HepG2 (cell line): Measurements from ENCODE around the gene HOMEZ. TPM values are rescaled to one million over a fixed set of nuclear protein-coding genes. Genes with fewer than 3 reads are reported as not detected.
A peak's percentile ranks its signal among the peaks of the same experiment; 100 is the strongest.

Experiments
- ARNTL ChIP-seq: sonication (generic); formaldehyde crosslinking; IDR thresholded peaks from 2 replicates; pipeline ENCODE4 v1.4.0; 2020; ENCODE audit warnings: mild to moderate bottlenecking, missing genetic modification reagents
- BATF2 ChIP-seq: sonication (generic); formaldehyde crosslinking; IDR thresholded peaks from 2 replicates; pipeline ENCODE4 v1.8.0; 2022; ENCODE audit warnings: mild to moderate bottlenecking, missing genetic modification reagents, moderate library complexity
- CHD4 ChIP-seq: fragments of 200-600 bp; sonication (generic); IDR thresholded peaks from 2 replicates; pipeline ENCODE4 v1.7.0; 2017; ENCODE audit warnings: mild to moderate bottlenecking, low read length, borderline replicate concordance
- DBP ChIP-seq: sonication (generic); formaldehyde crosslinking; IDR thresholded peaks from 2 replicates; pipeline ENCODE4 v1.4.0; 2020; ENCODE audit warnings: missing genetic modification reagents; ENCODE audit errors: not compliant biosample characterization
- IRF2 ChIP-seq: IDR thresholded peaks from 2 replicates; pipeline ENCODE4 v1.6.1; 2018; ENCODE audit warnings: missing genetic modification reagents, missing compliant biosample characterization
- ISL2 ChIP-seq: sonication (generic); formaldehyde crosslinking; IDR thresholded peaks from 2 replicates; pipeline ENCODE4 v1.5.0; 2020; ENCODE audit warnings: missing genetic modification reagents
- JUNB ChIP-seq: sonication (generic); formaldehyde crosslinking; IDR thresholded peaks from 2 replicates; pipeline ENCODE4 v1.8.0; 2022; ENCODE audit warnings: missing genetic modification reagents, mild to moderate bottlenecking, borderline replicate concordance
- POLR2AphosphoS5 ChIP-seq: IDR thresholded peaks from 2 replicates; pipeline ENCODE4 v1.6.1; 2012; ENCODE audit warnings: low read depth, low read length
- SMARCE1 ChIP-seq: fragments of 450-650 bp; IDR thresholded peaks from 2 replicates; pipeline ENCODE4 v1.6.1; 2017; ENCODE audit warnings: borderline replicate concordance
- SMC3 ChIP-seq: IDR thresholded peaks from 2 replicates; pipeline ENCODE4 v1.6.1; 2011; ENCODE audit warnings: low read length, improper control_type of control experiment
- ZFP36L2 ChIP-seq: sonication (generic); formaldehyde crosslinking; IDR thresholded peaks from 2 replicates; pipeline ENCODE4 v1.4.0; 2020; ENCODE audit warnings: missing genetic modification reagents
- ZNF550 ChIP-seq: sonication (generic); formaldehyde crosslinking; IDR thresholded peaks from 2 replicates; pipeline ENCODE4 v1.4.0; 2020; ENCODE audit warnings: mild to moderate bottlenecking, missing genetic modification reagents, borderline replicate concordance
- ZNF619 ChIP-seq: sonication (generic); formaldehyde crosslinking; IDR thresholded peaks from 2 replicates; pipeline ENCODE4 v1.4.0; 2020; ENCODE audit warnings: mild to moderate bottlenecking, missing genetic modification reagents
- ZNF724P ChIP-seq: sonication (generic); formaldehyde crosslinking; IDR thresholded peaks from 2 replicates; pipeline ENCODE4 v1.8.0; 2022; ENCODE audit warnings: missing genetic modification reagents, borderline replicate concordance
- ZNF766 ChIP-seq: sonication (generic); formaldehyde crosslinking; IDR thresholded peaks from 2 replicates; pipeline ENCODE4 v1.5.0; 2020; ENCODE audit warnings: missing genetic modification reagents, borderline replicate concordance
- ZNF792 ChIP-seq: IDR thresholded peaks from 2 replicates; pipeline ENCODE4 v1.6.1; 2016
- ZSCAN25 ChIP-seq: sonication (generic); formaldehyde crosslinking; IDR thresholded peaks from 2 replicates; pipeline ENCODE4 v1.8.0; 2022; ENCODE audit warnings: mild to moderate bottlenecking, missing genetic modification reagents
- polyA plus RNA-seq, 8 experiments: library from polyadenylated mRNA; depleted of rRNA in 3 of 8; stranded (reverse) in 7 of 8; unstranded in 1 of 8; fragments of >200 nt; fragmentation: Illumina TruSeq in 4 of 8; extraction: Trizol in 4 of 8; gene quantifications; 2 replicates each; pipeline versions ENCODE4 v1.2.1 to v1.2.3, GENCODE V29; 2011 to 2016; ENCODE audit warnings: low read depth in 4 of 8, missing spikeins in 1 of 8, mixed read lengths in 1 of 8; ENCODE audit not compliant: insufficient read depth in 1 of 8
- total RNA-seq, 5 experiments: library from RNA; depleted of rRNA; stranded (reverse); fragments of >200 nt; fragmentation: Illumina TruSeq; extraction: Trizol; gene quantifications; 2 replicates each; pipeline ENCODE4 v1.2.3, GENCODE V29; 2016; ENCODE audit warnings: low read depth in 1 of 5
- TF ChIP-seq, protein P1 (sequence below): sonication (generic); formaldehyde crosslinking; IDR thresholded peaks from 2 replicates; pipeline ENCODE4 v1.5.0; 2020; ENCODE audit warnings: mild to moderate bottlenecking, missing genetic modification reagents
- TF ChIP-seq, protein P2 (sequence below): sonication (generic); formaldehyde crosslinking; IDR thresholded peaks from 2 replicates; pipeline ENCODE4 v1.4.0; 2020; ENCODE audit warnings: missing genetic modification reagents
- TF ChIP-seq, protein P3 (sequence below): IDR thresholded peaks from 2 replicates; pipeline ENCODE4 v1.4.0; 2020; ENCODE audit warnings: mild to moderate bottlenecking, missing genetic modification reagents

HOMEZ gene
- total and polyA plus RNA-seq, 2 of the 13 experiments (the other 11 are each of a cell fraction or from before 2014, with no cell fraction given) = 14.5 to 31.8 TPM

DNA sequence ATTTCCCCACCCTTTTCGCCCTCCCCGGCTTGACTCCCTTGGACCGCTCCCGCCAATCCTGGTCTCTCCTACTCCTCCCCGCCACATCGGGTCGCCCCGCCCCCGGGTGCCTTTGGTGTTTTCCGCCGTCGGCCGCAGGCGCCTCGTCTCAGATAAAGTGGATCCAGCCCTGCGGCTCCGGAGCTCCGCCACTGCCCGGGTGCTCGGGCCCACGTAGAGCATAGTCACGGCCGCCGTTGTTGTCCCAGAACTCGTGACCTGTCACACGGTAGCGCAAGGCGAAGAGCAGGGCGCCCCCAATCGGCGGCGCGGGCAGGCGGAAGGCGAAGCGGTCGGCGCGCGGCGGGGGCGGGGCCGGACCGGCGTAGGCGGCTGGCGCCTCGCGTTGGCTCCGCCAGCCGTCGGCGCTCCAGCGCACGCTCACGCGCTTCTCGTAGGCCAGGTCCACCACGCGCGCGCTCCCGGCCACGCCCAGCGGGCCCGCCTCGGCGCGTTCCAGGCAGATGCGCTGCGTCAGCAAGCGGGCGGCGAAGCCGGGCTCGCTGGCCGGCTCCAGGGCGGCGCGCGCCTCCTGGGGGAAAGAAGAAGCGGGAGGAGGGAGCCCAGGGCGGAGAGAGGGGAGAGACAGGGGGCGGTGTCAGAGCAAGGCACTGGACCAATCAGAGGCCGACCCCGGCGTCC, 15.5 kb upstream of the HOMEZ start (continued):
- TF ChIP-seq, protein P1, sequence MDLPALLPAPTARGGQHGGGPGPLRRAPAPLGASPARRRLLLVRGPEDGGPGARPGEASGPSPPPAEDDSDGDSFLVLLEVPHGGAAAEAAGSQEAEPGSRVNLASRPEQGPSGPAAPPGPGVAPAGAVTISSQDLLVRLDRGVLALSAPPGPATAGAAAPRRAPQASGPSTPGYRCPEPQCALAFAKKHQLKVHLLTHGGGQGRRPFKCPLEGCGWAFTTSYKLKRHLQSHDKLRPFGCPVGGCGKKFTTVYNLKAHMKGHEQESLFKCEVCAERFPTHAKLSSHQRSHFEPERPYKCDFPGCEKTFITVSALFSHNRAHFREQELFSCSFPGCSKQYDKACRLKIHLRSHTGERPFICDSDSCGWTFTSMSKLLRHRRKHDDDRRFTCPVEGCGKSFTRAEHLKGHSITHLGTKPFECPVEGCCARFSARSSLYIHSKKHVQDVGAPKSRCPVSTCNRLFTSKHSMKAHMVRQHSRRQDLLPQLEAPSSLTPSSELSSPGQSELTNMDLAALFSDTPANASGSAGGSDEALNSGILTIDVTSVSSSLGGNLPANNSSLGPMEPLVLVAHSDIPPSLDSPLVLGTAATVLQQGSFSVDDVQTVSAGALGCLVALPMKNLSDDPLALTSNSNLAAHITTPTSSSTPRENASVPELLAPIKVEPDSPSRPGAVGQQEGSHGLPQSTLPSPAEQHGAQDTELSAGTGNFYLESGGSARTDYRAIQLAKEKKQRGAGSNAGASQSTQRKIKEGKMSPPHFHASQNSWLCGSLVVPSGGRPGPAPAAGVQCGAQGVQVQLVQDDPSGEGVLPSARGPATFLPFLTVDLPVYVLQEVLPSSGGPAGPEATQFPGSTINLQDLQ (CRISPR knock-in tag) = no peak
- TF ChIP-seq, protein P2, sequence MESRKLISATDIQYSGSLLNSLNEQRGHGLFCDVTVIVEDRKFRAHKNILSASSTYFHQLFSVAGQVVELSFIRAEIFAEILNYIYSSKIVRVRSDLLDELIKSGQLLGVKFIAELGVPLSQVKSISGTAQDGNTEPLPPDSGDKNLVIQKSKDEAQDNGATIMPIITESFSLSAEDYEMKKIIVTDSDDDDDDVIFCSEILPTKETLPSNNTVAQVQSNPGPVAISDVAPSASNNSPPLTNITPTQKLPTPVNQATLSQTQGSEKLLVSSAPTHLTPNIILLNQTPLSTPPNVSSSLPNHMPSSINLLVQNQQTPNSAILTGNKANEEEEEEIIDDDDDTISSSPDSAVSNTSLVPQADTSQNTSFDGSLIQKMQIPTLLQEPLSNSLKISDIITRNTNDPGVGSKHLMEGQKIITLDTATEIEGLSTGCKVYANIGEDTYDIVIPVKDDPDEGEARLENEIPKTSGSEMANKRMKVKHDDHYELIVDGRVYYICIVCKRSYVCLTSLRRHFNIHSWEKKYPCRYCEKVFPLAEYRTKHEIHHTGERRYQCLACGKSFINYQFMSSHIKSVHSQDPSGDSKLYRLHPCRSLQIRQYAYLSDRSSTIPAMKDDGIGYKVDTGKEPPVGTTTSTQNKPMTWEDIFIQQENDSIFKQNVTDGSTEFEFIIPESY = peak; percentile 82
- TF ChIP-seq SMARCE1 (peak; percentile 67; the same call in 1 of the 2 replicates), JUNB (no peak), IRF2 (CRISPR knock-in tag) (peak; percentile 81), SMC3 (no peak), ZFP36L2 (CRISPR knock-in tag) (0 out of 2 replicates have a peak, but pooled peaks have one; percentile 46), BATF2 (CRISPR knock-in tag) (no peak), ZNF550 (CRISPR knock-in tag) (no peak), ZNF619 (CRISPR knock-in tag) (0 out of 2 replicates have a peak, but pooled peaks have one; percentile 9), DBP (peak; percentile 88), ARNTL (CRISPR knock-in tag) (no peak), ZNF792 (CRISPR knock-in tag) (peak; percentile 93), POLR2AphosphoS5 (peak; percentile 76), ZSCAN25 (CRISPR knock-in tag) (0 out of 2 replicates have a peak, but pooled peaks have one; percentile 53), ISL2 (peak; percentile 63), CHD4 (no peak; the same call in 1 of the 2 replicates), ZNF724P (CRISPR knock-in tag) (peak; percentile 96), ZNF766 (CRISPR knock-in tag) (peak; percentile 96)
- TF ChIP-seq, protein P3, sequence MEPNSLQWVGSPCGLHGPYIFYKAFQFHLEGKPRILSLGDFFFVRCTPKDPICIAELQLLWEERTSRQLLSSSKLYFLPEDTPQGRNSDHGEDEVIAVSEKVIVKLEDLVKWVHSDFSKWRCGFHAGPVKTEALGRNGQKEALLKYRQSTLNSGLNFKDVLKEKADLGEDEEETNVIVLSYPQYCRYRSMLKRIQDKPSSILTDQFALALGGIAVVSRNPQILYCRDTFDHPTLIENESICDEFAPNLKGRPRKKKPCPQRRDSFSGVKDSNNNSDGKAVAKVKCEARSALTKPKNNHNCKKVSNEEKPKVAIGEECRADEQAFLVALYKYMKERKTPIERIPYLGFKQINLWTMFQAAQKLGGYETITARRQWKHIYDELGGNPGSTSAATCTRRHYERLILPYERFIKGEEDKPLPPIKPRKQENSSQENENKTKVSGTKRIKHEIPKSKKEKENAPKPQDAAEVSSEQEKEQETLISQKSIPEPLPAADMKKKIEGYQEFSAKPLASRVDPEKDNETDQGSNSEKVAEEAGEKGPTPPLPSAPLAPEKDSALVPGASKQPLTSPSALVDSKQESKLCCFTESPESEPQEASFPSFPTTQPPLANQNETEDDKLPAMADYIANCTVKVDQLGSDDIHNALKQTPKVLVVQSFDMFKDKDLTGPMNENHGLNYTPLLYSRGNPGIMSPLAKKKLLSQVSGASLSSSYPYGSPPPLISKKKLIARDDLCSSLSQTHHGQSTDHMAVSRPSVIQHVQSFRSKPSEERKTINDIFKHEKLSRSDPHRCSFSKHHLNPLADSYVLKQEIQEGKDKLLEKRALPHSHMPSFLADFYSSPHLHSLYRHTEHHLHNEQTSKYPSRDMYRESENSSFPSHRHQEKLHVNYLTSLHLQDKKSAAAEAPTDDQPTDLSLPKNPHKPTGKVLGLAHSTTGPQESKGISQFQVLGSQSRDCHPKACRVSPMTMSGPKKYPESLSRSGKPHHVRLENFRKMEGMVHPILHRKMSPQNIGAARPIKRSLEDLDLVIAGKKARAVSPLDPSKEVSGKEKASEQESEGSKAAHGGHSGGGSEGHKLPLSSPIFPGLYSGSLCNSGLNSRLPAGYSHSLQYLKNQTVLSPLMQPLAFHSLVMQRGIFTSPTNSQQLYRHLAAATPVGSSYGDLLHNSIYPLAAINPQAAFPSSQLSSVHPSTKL = peak; percentile 77
